Measurements from ENCODE around the gene IGFBP3. TPM values are rescaled to one million over a fixed set of nuclear protein-coding genes. Genes with fewer than 3 reads are reported as not detected.

Gene IGFBP3
- total and polyA plus RNA-seq, 2 of the 13 experiments (the other 11 are each of a cell fraction or from before 2014, with no cell fraction given), result 57.5 TPM; not detected in 1

DNA sequence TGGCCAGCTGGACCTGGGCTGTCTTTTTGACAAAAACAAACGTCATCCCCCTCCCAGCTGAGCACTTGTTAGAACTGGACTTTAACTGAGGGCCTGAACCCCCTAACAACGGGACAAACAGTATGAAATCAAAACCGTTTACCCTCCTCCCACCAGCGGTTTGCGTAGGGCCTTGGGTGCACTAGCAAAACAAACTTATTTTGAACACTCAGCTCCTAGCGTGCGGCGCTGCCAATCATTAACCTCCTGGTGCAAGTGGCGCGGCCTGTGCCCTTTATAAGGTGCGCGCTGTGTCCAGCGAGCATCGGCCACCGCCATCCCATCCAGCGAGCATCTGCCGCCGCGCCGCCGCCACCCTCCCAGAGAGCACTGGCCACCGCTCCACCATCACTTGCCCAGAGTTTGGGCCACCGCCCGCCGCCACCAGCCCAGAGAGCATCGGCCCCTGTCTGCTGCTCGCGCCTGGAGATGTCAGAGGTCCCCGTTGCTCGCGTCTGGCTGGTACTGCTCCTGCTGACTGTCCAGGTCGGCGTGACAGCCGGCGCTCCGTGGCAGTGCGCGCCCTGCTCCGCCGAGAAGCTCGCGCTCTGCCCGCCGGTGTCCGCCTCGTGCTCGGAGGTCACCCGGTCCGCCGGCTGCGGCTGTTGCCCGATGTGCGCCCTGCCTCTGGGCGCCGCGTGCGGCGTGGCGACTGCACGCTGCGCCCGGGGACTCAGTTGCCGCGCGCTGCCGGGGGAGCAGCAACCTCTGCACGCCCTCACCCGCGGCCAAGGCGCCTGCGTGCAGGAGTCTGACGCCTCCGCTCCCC is 32.7 kb downstream of the IGFBP3 start, which contains the start of gene IGFBP1 (continued):
- TF ChIP-seq, protein P1, sequence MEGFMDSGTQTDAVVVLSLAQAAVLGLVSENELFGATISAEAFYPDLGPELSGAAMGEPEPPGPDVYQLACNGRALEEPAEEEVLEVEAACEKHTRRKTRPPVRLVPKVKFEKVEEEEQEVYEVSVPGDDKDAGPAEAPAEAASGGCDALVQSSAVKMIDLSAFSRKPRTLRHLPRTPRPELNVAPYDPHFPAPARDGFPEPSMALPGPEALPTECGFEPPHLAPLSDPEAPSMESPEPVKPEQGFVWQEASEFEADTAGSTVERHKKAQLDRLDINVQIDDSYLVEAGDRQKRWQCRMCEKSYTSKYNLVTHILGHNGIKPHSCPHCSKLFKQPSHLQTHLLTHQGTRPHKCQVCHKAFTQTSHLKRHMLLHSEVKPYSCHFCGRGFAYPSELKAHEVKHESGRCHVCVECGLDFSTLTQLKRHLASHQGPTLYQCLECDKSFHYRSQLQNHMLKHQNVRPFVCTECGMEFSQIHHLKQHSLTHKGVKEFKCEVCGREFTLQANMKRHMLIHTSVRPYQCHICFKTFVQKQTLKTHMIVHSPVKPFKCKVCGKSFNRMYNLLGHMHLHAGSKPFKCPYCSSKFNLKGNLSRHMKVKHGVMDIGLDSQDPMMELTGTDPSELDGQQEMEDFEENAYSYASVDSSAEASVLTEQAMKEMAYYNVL (CRISPR knock-in tag; IDR thresholded peaks at IDR 0.05; ENCODE audit: borderline replicate concordance), result peak; percentile 90
- TF ChIP-seq CCDC6 (CRISPR knock-in tag; IDR thresholded peaks at IDR 0.05) (peak; percentile 98; the same call in 1 of the 2 replicates), KDM6A (CRISPR knock-in tag; IDR thresholded peaks at IDR 0.05; ENCODE audit: low read depth) (peak; percentile 7; the same call in 1 of the 2 replicates), U2AF2 (IDR thresholded peaks at IDR 0.05; ENCODE audit: low read depth, low read length) (no peak), DR1 (CRISPR knock-in tag; IDR thresholded peaks at IDR 0.05) (no peak; the same call in 1 of the 2 replicates), NFE2L2 (IDR thresholded peaks at IDR 0.05; ENCODE audit: low read length) (no peak), ZNF446 (CRISPR knock-in tag; IDR thresholded peaks at IDR 0.05) (peak; percentile 98), ZNF331 (CRISPR knock-in tag; IDR thresholded peaks at IDR 0.05) (peak; percentile 68), GATA4 (IDR thresholded peaks at IDR 0.05; ENCODE audit: borderline replicate concordance, low read depth) (peak; percentile 95), TOPORS (CRISPR knock-in tag; IDR thresholded peaks at IDR 0.05) (peak; percentile 89; the same call in 1 of the 2 replicates), ZNF20 (CRISPR knock-in tag; IDR thresholded peaks at IDR 0.05) (no peak), PAWR (CRISPR knock-in tag; IDR thresholded peaks at IDR 0.05; ENCODE audit: borderline replicate concordance) (0 out of 2 replicates have a peak, but pooled peaks have one; percentile 39), YEATS2 (CRISPR knock-in tag; IDR thresholded peaks at IDR 0.05; ENCODE audit: borderline replicate concordance) (peak; percentile 76; the same call in 1 of the 2 replicates), ZNF768 (CRISPR knock-in tag; IDR thresholded peaks at IDR 0.05) (no peak), KDM2A (CRISPR knock-in tag; IDR thresholded peaks at IDR 0.05; ENCODE audit: borderline replicate concordance, low read depth) (peak; percentile 79), ZFP37 (CRISPR knock-in tag; IDR thresholded peaks at IDR 0.05; ENCODE audit: borderline replicate concordance) (peak; percentile 86; the same call in 1 of the 2 replicates), SP4 (CRISPR knock-in tag; IDR thresholded peaks at IDR 0.05) (peak; percentile 83)
- TF ChIP-seq, protein P2, sequence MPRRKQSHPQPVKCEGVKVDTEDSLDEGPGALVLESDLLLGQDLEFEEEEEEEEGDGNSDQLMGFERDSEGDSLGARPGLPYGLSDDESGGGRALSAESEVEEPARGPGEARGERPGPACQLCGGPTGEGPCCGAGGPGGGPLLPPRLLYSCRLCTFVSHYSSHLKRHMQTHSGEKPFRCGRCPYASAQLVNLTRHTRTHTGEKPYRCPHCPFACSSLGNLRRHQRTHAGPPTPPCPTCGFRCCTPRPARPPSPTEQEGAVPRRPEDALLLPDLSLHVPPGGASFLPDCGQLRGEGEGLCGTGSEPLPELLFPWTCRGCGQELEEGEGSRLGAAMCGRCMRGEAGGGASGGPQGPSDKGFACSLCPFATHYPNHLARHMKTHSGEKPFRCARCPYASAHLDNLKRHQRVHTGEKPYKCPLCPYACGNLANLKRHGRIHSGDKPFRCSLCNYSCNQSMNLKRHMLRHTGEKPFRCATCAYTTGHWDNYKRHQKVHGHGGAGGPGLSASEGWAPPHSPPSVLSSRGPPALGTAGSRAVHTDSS (CRISPR knock-in tag; conservative IDR thresholded peaks at IDR 0.05), result peak; percentile 95
- TF ChIP-seq, protein P3, sequence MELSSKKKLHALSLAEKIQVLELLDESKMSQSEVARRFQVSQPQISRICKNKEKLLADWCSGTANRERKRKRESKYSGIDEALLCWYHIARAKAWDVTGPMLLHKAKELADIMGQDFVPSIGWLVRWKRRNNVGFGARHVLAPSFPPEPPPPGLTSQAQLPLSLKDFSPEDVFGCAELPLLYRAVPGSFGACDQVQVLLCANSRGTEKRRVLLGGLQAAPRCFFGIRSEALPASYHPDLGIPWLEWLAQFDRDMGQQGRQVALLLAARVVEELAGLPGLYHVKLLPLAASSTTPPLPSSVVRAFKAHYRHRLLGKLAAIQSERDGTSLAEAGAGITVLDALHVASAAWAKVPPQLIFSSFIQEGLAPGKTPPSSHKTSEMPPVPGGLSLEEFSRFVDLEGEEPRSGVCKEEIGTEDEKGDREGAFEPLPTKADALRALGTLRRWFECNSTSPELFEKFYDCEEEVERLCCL (CRISPR knock-in tag; IDR thresholded peaks at IDR 0.05; ENCODE audit: borderline replicate concordance), result no peak
- TF ChIP-seq, protein P4, sequence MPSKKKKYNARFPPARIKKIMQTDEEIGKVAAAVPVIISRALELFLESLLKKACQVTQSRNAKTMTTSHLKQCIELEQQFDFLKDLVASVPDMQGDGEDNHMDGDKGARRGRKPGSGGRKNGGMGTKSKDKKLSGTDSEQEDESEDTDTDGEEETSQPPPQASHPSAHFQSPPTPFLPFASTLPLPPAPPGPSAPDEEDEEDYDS (CRISPR knock-in tag; IDR thresholded peaks at IDR 0.05), result peak; percentile 98
- TF ChIP-seq, protein P5, sequence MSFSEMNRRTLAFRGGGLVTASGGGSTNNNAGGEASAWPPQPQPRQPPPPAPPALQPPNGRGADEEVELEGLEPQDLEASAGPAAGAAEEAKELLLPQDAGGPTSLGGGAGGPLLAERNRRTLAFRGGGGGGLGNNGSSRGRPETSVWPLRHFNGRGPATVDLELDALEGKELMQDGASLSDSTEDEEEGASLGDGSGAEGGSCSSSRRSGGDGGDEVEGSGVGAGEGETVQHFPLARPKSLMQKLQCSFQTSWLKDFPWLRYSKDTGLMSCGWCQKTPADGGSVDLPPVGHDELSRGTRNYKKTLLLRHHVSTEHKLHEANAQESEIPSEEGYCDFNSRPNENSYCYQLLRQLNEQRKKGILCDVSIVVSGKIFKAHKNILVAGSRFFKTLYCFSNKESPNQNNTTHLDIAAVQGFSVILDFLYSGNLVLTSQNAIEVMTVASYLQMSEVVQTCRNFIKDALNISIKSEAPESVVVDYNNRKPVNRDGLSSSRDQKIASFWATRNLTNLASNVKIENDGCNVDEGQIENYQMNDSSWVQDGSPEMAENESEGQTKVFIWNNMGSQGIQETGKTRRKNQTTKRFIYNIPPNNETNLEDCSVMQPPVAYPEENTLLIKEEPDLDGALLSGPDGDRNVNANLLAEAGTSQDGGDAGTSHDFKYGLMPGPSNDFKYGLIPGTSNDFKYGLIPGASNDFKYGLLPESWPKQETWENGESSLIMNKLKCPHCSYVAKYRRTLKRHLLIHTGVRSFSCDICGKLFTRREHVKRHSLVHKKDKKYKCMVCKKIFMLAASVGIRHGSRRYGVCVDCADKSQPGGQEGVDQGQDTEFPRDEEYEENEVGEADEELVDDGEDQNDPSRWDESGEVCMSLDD (CRISPR knock-in tag; IDR thresholded peaks at IDR 0.05; ENCODE audit: borderline replicate concordance), result peak; percentile 83

Data from HepG2 (cell line).